Measurements from ENCODE around the gene STK32C.
"Not testable (repeated sequence)": the region's sequence is repeated elsewhere in the genome, so short reads cannot be mapped to it uniquely, and the experiment has no call there.

The STK32C gene

GRCh38 chr10:132227851-132228390, 79.8 kb downstream of the STK32C start:
- DNase-seq: no peak

GRCh38 chr10:132226586-132227405, 81.0 kb downstream of the STK32C start:
- DNase-seq: no peak

- DNase-seq: no peak
Observed at GRCh38 chr10:132225849-132226205, 81.9 kb downstream of the STK32C start.

GRCh38 chr10:132225073-132225848, 82.5 kb downstream of the STK32C start:
- DNase-seq: no peak

GRCh38 chr10:132224343-132225072, 83.2 kb downstream of the STK32C start:
- DNase-seq: no peak

- DNase-seq: no peak
Observed at GRCh38 chr10:132223611-132224342, 84.0 kb downstream of the STK32C start.

GRCh38 chr10:132223156-132223590, 84.6 kb downstream of the STK32C start:
- DNase-seq: peak; percentile 77

- DNase-seq: no peak
Observed at GRCh38 chr10:132222726-132223125, 85.0 kb downstream of the STK32C start.

GRCh38 chr10:132220996-132221395, 86.8 kb downstream of the STK32C start:
- DNase-seq: not testable (repeated sequence)

GRCh38 chr10:132220061-132220460, 87.7 kb downstream of the STK32C start:
- DNase-seq: no peak

- no peak for DNase-seq
Observed at GRCh38 chr10:132219486-132219885, 88.3 kb downstream of the STK32C start.

GRCh38 chr10:132216441-132216840, 91.3 kb downstream of the STK32C start:
- DNase-seq: not testable (repeated sequence)

- no peak for DNase-seq
Observed at GRCh38 chr10:132213917-132214316, 93.8 kb downstream of the STK32C start.

GRCh38 chr10:132212816-132213215, 94.9 kb downstream of the STK32C start:
- no peak for DNase-seq

- DNase-seq: no peak
Observed at GRCh38 chr10:132211246-132211645, 96.5 kb downstream of the STK32C start.

GRCh38 chr10:132210766-132211165, 97.0 kb downstream of the STK32C start:
- no peak for DNase-seq

- no peak for DNase-seq
Observed at GRCh38 chr10:132209978-132210530, 97.7 kb downstream of the STK32C start.

GRCh38 chr10:132209130-132209529, 98.6 kb downstream of the STK32C start:
- no peak for DNase-seq

GRCh38 chr10:132208462-132209050, 99.2 kb downstream of the STK32C start:
- no peak for DNase-seq

- no peak for DNase-seq
Observed at GRCh38 chr10:132207536-132208461, 100.0 kb downstream of the STK32C start.
